ENCODE results near the gene TADA2A.

The TADA2A gene

DNA sequence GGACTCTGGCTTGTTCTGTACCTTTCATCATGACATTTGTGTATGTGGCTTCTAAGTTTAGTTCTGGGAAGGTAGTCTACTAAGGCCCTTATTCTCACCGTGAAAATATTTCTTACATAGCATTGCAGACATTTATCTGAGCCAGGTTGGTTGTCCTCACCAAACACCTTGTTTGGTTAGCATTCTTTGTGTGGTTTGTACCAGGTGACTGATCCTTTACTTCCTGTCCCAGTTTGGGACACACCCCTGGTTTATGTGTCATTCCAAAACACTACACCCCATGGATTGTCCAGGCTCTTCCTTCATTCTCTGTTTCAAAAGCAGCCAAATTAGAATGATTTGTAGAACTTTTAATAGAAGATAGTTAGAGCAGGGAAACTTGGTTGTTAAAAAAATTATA lies 59.8 kb downstream of the TADA2A start:
- DNase-seq, result no peak

- no peak for DNase-seq
These were observed 63.5 kb downstream of the TADA2A start for GRCh38 chr17:37470181-37470580.

DNA sequence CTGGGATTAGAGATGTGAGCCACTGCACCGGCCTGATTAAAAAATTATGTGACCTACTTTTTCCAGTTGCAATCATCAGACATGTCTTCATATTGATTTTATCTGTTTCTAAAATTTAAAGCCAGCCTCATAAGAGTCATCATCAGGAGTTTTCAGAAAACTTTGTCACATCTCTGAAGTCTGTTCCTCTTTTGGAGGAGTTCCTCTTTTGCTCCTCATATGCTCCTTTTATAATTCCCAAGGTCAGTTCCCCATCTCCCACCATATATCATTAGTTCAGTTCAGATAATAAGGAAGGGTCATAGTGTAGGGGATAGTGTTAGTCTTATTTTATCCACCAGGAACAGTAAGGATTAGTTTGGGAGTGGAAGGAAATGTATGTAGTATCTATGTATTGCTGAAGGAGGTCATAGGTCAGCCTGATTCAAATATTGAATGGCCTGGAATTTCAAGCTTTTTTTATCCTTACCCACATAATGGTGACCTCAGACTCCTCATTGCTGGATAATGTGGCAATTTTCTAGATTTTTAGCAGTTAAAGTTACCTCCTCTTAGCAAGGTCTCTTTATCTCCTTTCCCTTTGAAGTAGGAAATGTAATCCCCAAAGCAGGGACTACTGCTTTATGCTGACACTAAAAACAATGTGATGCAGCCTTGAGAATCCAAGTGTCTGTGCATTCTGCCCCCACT lies 69.2 kb downstream of the TADA2A start:
- no peak for DNase-seq

- DNase-seq, result no peak
These were observed 69.9 kb downstream of the TADA2A start for GRCh38 chr17:37476431-37477120.

- no peak for DNase-seq
These were observed 71.5 kb downstream of the TADA2A start for GRCh38 chr17:37478187-37478586.

DNA sequence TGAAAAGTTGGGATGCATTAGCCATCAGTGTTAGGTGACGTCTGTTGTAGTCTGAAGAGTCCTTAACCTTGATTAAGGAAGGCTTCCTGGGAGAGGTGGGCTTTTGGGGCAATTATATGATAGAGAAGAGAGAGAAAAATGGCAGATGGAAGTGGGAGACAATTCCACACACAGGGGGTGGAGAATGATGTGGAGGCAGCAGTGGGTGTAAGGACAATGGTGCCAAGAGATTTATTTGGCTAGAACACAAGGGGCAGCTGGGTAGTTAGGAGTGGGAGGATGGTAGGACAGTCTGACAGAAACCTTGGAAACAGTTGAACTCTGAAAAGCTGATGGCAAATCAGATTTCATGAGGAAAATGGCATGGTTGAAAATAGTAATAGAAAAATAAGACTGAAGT lies 72.3 kb downstream of the TADA2A start:
- DNase-seq, result no peak

GRCh38 chr17:37480427-37480826 lies 73.7 kb downstream of the TADA2A start:
- DNase-seq, result no peak

GRCh38 chr17:37481001-37481665 lies 74.4 kb downstream of the TADA2A start:
- no peak for DNase-seq

GRCh38 chr17:37483311-37484039 lies 76.8 kb downstream of the TADA2A start:
- DNase-seq, result no peak

- no peak for DNase-seq
These were observed 79.4 kb downstream of the TADA2A start for GRCh38 chr17:37485938-37486570.

DNA sequence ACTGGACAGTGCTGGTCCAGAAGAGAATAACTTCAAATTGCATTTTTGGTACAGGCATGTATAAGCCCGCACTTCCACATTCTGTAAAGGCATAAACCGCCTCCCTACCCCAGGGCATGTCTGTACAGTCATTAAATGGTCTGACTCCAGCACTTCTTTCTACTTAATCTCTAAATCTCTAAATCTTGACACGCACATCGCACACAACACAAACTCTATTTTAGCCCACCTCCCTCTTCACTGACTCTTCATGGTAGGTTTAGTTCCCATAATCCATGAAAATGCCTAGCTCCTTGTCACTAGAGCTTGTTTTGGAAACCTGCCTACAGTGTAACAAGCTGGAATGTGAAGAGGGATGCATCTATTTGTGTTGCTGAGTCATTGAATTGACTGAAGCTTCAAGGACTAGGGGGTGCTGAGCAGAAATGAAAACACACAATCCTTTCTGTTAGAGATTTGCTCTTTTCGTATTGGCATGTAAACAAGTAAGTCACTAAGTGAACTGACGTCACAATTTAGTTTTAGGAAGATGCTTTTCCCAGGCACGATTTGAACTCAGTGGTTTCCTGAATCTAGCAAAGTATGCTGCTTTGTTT lies 81.4 kb downstream of the TADA2A start:
- DNase-seq, result no peak

DNA sequence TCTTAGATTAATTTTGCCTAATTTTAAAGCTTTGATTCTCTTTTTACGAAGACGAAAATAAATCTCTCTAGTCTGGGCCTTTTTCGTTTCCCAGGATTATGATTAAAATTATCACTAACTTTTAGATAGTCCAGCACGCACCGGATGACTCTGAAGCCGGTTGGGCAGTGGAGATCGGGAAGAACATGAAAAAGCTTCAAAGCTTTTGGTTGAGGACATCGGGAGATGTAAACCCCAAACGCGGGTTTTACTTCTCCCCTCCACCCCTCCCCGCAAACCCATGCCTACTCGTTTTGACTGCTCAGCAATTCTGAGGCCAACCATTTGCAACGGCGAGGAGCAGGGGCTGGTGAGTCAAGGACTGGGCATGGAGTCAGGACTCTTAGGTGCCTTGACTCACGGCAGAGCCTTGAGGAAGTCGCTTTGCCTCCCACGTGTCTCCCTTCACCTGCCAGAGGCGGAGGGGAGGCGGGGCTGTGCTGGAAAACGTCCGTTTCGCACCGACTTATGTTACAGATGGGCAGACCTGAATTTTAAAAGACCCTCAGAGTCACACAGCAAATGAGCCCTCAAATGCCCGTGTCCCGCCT lies 82.0 kb downstream of the TADA2A start:
- DNase-seq, result peak; percentile 45 to 58

DNA sequence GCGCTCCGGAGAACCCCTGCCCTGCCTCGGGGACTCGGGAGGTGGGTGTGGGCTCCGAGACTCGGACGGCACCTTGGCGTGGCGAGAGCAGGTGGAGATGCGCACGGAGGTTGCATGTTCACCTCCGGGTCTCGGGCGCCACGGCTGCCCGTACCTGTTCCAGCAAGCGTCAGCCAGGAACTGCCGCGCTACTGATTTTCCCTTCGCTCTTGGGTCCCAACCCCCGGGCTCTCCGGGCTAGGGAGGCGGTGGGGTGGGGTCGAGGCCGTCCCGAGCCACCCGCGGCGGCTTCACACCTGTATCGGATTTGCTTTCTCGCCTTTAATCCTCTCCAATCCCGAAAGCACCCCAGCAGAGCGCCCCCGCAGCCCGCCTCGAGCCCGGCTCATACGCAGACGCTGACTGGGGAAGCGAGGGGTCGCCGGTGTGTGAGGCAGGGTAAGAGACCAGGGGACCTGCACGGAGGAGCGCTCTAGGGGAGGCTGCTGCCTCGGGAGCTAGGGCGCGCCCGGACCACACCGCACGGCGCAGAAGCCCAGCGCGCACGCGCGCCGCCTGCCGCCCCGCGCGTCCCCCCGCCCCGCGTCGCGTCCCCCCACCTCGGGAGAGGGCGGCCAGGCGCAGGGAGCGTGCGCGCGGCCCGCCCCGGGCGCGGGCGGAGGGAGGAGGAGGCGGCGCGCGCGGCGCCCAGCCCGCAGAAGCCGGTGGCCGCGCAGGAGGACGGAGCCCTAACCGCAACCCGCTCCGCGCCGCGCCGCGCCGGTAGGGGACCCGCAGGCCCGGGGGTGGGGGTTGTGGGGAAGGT lies 82.7 kb downstream of the TADA2A start, which contains the start of gene DUSP14:
Gene DUSP14 (plus strand): TSS at position 695 of the 805 bp plus-strand sequence. CDS start 22,382 bp downstream, outside the sequence.
- DNase-seq, result peak; percentile 60 to 71

DNA sequence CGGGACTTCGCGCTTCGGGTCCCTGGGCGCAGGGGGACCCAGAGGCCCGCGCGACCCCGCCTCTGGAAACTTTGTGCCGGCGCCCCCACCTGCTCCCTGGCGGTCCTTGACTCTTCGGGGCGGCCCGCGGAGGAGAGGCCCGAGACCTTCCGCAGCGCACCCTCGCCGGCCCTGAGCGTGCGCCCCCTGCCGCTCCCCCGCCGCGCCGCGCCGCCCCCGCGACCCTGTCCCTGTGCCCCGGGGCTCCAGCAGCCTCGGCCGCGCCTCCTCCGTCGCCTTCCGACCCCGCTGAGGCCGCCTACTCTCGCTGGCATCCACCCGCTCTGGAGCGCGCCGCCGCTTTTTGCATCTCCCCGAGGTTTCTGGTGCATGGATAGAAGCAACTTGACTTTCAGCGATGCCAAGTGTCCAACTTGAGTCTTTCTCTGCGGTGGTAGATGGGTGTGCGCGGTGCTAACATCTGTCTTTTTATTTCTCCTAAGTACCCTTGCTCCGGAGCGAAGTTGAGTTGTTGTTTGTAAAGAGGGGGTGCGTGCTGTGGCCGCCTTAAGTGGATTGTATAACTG lies 83.4 kb downstream of the TADA2A start:
- peak; percentile 61 to 65 for DNase-seq

GRCh38 chr17:37490638-37491614 lies 84.2 kb downstream of the TADA2A start:
- peak; percentile 7 to 17 for DNase-seq

DNA sequence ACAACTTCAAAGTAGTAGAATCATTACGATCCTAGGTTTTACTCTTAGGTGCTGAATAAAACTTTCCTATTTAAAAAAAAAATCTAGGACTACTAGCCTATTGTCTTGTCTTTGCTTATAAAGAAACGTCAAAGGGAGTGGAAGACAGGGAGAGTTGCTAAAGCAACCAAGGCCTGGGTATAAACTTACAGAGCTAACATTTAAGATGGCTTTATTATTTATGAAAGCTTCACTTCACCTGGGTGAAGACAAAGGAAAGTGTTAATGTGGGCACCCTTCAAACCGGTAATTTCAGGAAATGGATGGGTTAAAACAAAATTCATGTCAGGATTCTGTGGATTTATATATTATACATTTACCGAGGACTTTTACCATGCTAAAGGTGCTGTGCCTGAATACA lies 85.5 kb downstream of the TADA2A start:
- DNase-seq, result no peak

DNA sequence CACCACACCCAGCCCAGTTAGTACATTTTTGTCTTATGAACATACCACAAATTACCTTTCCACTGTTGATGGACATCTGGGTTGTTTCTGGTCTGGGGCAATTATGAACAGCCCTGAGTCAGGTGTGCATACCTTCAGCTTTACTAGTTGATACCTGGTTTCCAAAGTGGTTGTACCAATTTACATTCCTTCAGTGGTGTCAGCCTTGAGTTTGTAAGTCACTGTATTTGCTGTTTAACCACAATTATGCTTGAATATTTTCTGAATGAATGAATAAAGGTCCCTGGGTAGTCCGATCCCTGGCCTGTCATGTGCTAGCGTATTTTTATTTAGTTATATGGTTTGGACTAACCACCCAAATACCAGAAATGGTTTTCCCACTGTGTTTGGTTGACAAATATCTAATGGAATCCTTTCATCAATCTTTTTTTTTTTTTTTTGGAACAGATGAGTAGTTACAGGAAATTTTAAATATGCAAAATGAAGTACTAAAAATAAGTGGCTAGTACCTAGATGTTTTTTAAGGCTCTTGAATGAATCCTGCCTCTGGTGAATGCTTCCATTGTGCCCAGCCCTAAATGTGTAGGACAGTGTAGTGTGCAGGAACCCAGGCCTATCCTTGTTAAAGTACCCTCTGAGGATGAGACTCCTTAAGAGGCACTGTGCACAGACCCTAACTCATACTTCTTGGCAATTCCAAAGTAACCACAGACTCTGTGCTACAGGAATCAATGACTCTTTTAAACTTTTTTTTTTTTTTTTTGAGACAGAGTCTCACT lies 86.8 kb downstream of the TADA2A start:
- no peak for DNase-seq

GRCh38 chr17:37494401-37494831 lies 87.7 kb downstream of the TADA2A start:
- DNase-seq, result no peak

DNA sequence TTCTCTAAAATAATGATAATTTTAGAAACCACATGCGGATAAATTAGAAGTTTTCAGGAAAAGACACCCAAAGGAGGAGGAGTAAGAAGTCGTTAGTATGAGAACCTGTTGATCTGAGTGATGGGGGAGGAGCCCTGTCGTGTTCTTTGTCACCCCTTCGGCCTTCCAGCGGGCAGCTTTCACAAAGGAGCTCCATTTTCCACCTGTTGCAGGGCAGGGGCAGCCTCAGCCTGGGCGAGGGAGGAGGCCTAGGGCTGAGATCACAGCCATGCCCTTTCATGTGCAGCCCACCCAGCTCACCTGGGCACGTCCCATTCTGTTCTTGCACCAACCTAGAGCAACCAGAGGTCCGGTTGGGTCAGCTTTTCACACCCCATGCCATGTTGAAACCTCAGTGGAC lies 88.3 kb downstream of the TADA2A start:
- DNase-seq, result no peak

All from stimulated activated CD4-positive, alpha-beta T cell treated with anti-CD3 and anti-CD28 coated beads, Interleukin-2, amount 100 ng/mL, for 48 hours (primary cell).